ENCODE data around the gene BBC3.

Gene BBC3

DNA sequence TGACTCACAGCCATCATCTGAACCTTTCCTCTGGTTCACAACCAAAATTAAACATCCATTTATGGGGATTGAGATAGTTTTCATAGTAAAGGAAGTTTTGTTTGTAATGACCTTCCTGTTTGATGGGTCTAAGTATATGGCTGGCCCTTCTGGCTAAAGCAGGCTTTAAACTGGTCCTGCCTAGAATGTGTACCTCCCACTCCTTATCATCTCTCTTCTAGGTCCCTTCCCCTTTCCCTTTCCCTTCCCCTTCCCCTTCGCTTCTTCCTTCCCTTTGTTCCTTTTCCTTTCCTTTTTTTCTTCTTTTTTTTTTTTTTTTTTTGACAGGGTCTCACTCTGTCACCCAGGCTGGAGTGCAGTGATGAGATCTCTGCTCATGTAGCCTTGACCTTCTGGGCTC, 35.6 kb downstream of the BBC3 start:
- no peak for DNase-seq (ENCODE audit: low read depth, low spot score)

- peak; percentile 48 for DNase-seq (ENCODE audit: low read depth, low spot score)
These were observed 40.8 kb downstream of the BBC3 start for GRCh38 chr19:47190167-47190727.

- no peak for DNase-seq (ENCODE audit: low read depth, low spot score)
These were observed 42.4 kb downstream of the BBC3 start for GRCh38 chr19:47188507-47189033.

GRCh38 chr19:47187797-47188196, 43.2 kb downstream of the BBC3 start:
- DNase-seq (ENCODE audit: low read depth, low spot score), result no peak

DNA sequence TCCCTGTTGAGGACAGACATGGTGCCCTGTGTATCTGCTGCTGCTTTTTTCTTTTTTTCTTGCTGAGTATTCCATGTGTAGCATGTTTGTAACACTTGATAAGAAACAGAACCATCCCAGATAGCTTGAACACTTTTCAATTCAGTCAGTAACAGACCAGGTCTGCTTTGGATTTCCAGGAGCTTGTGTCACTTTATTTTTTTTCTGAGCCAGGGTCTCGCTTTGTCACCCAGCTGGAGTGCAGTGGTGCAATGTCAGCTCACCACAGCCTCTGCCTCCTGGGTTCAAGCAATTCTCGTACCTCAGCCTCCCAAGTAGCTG, 43.7 kb downstream of the BBC3 start:
- DNase-seq (ENCODE audit: low read depth, low spot score), result no peak

DNA sequence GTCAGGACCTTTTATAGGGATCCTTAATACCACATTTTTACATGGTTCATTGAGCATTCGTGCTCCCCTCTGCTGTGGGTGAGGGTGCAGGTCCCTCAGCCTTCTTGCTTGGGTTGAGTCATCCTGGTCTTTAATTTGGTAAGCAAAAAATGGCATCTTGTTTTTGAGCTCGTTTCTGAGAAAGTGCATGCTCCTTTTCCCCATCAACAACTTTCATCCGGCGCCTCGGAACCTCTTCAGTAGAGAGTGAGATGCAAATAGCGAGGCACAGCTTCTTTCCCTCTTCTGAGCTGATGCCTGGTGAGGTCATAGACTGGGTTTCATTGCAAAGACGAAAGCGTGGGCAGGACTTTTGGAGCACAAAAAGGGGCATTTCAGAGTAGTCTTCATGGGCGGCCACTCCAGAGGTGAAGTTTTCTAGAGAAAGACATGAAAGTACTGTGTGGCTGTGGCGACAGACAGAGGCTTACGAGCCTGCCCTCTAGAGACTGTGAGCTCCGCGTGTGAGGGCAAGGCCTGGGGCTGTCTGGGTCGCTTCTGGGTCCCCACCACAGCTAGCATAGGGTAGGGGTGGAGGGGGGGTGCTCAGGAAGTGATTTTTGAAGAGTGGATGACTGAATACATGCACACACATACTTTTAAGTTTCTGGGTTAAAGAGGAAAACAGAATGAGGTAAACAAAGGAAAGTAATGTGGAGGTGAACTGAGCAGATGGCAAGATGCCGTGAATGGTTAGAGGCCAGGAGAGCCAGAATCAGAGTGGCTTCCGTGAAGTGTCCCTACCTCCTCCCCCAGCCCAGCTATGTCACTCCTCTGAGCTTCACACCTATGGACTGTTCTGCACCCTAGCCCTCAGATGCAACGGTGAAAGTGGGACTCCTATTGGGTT, 44.3 kb downstream of the BBC3 start:
- DNase-seq (ENCODE audit: low read depth, low spot score), result peak; percentile 62

DNA sequence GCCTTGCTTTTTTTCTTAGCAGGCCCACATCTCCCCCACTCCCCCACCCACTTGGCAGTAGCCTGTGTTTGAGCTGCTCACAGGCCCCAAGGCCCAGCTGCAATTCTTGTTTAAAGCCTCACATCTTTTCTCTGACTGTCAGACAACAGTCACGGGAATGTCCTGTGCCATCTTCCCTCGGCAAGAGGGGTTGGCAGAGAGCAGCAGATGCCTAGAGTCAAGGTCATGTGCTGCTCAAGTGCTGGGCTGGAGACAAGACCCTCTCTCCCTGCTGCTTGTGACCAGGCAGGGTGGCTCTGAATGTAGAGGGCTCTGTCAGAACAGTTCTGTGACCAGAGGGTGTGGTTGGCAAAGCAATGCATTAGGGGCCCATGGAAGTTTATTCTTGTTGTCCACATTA, 47.4 kb downstream of the BBC3 start:
- DNase-seq (ENCODE audit: low read depth, low spot score), result no peak

DNA sequence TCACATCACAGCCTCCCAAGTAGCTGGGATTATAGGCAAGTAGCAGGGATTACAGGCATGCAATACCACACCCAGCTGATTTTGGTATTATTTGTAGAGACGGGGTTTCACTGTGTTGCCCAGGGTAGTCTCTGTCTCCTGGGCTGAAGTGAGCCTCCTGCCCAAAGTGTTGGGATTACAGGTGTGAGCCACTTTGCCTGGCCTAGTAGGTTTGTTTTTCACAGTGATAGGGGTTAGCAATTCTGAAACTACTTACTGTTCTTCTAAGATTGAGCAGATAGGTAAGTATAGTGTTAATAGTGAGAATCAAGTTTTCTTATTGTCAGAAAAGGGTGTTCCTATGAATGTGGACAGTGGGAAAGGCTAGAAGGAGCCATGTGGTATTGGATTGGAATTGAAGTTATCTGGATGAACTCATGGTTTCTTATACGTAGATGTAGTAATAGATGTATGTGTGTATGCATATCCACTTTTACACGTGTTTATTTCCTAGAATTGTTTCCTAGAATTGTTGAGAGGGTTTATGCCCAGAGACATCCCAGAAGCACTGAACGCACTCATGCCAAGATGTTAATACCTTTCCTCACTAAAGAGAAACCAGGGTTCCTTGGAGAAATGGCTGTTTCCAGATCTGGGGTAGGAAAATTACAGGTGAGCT, 51.2 kb downstream of the BBC3 start:
- no peak for DNase-seq (ENCODE audit: low read depth, low spot score)

DNA sequence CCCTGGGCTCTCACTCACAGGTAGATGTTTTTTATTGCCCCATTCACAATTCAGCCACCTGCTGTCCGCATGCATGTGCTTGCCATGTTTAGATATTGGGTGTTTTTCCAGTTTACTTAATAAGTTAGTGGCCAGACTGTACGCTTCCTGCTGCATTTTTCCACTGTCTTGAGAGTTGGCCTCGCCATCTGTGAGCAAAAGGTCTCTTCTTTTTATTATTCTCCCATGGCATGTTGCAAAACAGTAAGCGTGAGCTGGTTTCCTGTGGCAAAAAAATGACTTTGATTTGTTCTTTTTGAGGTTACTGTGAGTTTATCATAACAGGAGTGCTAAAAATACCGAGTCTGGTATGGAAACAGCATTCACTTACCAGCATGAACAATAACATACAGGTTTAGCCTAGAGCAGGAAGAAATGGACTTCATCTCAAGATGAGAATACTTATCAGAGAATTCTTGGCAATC, 54.3 kb downstream of the BBC3 start:
- DNase-seq (ENCODE audit: low read depth, low spot score), result no peak

DNA sequence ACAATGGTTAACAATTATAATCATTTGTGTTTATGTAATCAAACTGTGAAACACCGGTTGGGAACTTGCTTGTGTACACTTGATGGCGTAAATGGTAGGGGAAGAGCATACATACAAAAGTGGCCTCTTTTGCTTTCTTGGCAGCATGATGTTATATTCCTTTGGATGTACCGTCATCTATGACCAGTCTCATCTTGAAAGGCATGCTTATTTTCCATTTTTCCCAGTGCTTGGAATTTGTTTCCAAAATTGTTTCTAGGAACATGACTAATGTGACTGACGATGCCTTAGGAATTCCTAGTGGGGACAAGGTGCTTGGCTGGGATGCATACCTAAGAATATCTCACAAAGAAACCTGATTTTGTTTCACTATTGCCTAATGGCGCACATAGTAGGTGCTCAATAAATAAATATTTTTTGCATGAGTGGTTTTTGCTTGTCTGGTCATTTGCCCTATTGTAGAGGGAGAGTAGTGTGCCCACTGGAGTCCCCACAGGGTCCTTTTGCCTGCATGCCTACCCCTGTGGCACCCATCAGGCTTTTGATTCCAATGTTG, 54.9 kb downstream of the BBC3 start:
- DNase-seq (ENCODE audit: low read depth, low spot score), result no peak

GRCh38 chr19:47172666-47173455, 58.1 kb downstream of the BBC3 start:
- DNase-seq (ENCODE audit: low read depth, low spot score), result no peak
